ENCODE data around the gene DDX21. TPM values are rescaled to one million over a fixed set of nuclear protein-coding genes. Genes with fewer than 3 reads are reported as not detected.

DDX21 gene
- total RNA-seq, 1 donor from 2014 or later: 39.9 TPM

- TF ChIP-seq CTCF (IDR thresholded peaks at IDR 0.05; ENCODE audit: partially characterized antibody, unreplicated experiment): no peak
- Mint-ChIP-seq H3K36me3 (ENCODE audit: unreplicated experiment) (no peaks in the 10 kb centered on the region), H3K9me3 (ENCODE audit: unreplicated experiment) (peaks cover 4% of the 10 kb centered on the region), H3K4me1 (ENCODE audit: low read depth, unreplicated experiment) (peaks cover 12% of the 10 kb centered on the region), H3K27ac (ENCODE audit: unreplicated experiment) (no peak overlapping the region), H3K4me3 (ENCODE audit: unreplicated experiment) (peak overlapping the region; percentile 94), H3K27me3 (ENCODE audit: unreplicated experiment) (peaks cover 5% of the 10 kb centered on the region)
- no peak for DNase-seq
Observed at GRCh38 chr10:68987611-68988010, 31.6 kb downstream of the DDX21 start.

- H3K4me1 Mint-ChIP-seq (ENCODE audit: low read depth, unreplicated experiment): peaks cover 19% of the 10 kb centered on the region
- peak within 1 kb of the TSS; percentile 93 for H3K27ac Mint-ChIP-seq (ENCODE audit: unreplicated experiment)
- H3K27me3 Mint-ChIP-seq (ENCODE audit: unreplicated experiment): peaks cover 5% of the 10 kb centered on the region
- TF ChIP-seq CTCF (IDR thresholded peaks at IDR 0.05; ENCODE audit: partially characterized antibody, unreplicated experiment): peak; percentile 19
- H3K4me3 Mint-ChIP-seq (ENCODE audit: unreplicated experiment): peak within 1 kb of the TSS; percentile 94
- DNase-seq: peak; percentile 87
- H3K36me3 Mint-ChIP-seq (ENCODE audit: unreplicated experiment): no peaks in the 10 kb centered on the region
- H3K9me3 Mint-ChIP-seq (ENCODE audit: unreplicated experiment): peaks cover 4% of the 10 kb centered on the region
Observed at GRCh38 chr10:68988530-68989316, 32.8 kb downstream of the DDX21 start, which contains the start of gene KIFBP. TSS of gene KIFBP (plus strand) at chr10:68988803. CDS start at chr10:68988833, 30 bp downstream.

GRCh38 chr10:68989317-68989990 lies 33.5 kb downstream of the DDX21 start:
- DNase-seq: no peak
- Mint-ChIP-seq H3K27ac (ENCODE audit: unreplicated experiment) (peak overlapping the region; percentile 86), H3K36me3 (ENCODE audit: unreplicated experiment) (no peaks in the 10 kb centered on the region), H3K9me3 (ENCODE audit: unreplicated experiment) (peaks cover 4% of the 10 kb centered on the region), H3K4me3 (ENCODE audit: unreplicated experiment) (peak overlapping the region; percentile 94), H3K27me3 (ENCODE audit: unreplicated experiment) (peaks cover 5% of the 10 kb centered on the region), H3K4me1 (ENCODE audit: low read depth, unreplicated experiment) (peaks cover 19% of the 10 kb centered on the region)
- TF ChIP-seq CTCF (IDR thresholded peaks at IDR 0.05; ENCODE audit: partially characterized antibody, unreplicated experiment): no peak

- DNase-seq: no peak
- TF ChIP-seq CTCF (IDR thresholded peaks at IDR 0.05; ENCODE audit: partially characterized antibody, unreplicated experiment): no peak
- Mint-ChIP-seq H3K9me3 (ENCODE audit: unreplicated experiment) (peaks cover 4% of the 10 kb centered on the region), H3K4me1 (ENCODE audit: low read depth, unreplicated experiment) (peaks cover 16% of the 10 kb centered on the region), H3K36me3 (ENCODE audit: unreplicated experiment) (no peaks in the 10 kb centered on the region), H3K4me3 (ENCODE audit: unreplicated experiment) (peak overlapping the region; percentile 20), H3K27ac (ENCODE audit: unreplicated experiment) (peak overlapping the region; percentile 25), H3K27me3 (ENCODE audit: unreplicated experiment) (peaks cover 5% of the 10 kb centered on the region)
Observed at GRCh38 chr10:68992636-68993440, 36.9 kb downstream of the DDX21 start.
